Panc1 (cell line): ENCODE results near the gene NEURL1B.

Experiments used
- POLR2AphosphoS5 ChIP-seq: IDR thresholded peaks from 2 replicates; pipeline ENCODE4 v1.6.1; 2012; ENCODE audit warnings: mild to moderate bottlenecking, low read depth, low read length, moderate library complexity
- TF ChIP-seq, protein P1 (sequence below): fragments of 450-650 bp; IDR thresholded peaks from 2 replicates; pipeline ENCODE4 v1.5.1; 2017; ENCODE audit warnings: mild to moderate bottlenecking

DNA sequence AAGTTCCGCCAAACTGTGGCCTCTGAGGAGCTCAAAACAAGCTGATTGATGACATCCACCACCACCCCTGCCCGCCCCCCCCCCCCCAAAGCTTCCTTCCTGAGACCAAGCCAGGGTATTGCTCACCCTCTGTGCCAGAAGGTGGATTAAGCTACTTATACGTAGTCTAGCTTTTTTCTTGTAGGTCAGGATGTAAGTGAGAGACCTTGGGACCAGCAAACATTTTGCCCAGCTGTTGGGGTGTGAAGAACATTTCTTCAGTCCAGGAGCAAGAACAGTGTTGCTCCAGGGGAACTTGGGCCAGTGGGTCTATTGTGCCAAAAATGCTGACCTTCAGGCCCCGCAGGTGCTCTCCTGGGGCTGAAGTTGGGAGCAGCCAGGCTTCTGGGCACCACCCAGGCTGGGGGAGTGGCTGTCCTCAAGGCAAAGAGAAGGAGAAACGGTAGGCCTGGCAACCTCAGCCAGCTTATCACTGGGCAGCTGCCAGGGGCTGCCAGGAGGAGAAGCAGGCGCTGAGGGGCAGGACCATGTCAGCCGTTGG, 18.0 kb downstream of the NEURL1B start:
- TF ChIP-seq, protein P1, sequence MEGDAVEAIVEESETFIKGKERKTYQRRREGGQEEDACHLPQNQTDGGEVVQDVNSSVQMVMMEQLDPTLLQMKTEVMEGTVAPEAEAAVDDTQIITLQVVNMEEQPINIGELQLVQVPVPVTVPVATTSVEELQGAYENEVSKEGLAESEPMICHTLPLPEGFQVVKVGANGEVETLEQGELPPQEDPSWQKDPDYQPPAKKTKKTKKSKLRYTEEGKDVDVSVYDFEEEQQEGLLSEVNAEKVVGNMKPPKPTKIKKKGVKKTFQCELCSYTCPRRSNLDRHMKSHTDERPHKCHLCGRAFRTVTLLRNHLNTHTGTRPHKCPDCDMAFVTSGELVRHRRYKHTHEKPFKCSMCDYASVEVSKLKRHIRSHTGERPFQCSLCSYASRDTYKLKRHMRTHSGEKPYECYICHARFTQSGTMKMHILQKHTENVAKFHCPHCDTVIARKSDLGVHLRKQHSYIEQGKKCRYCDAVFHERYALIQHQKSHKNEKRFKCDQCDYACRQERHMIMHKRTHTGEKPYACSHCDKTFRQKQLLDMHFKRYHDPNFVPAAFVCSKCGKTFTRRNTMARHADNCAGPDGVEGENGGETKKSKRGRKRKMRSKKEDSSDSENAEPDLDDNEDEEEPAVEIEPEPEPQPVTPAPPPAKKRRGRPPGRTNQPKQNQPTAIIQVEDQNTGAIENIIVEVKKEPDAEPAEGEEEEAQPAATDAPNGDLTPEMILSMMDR, result no peak
- no peak for TF ChIP-seq POLR2AphosphoS5
